GM23338 (cell line): ENCODE results near the gene DEPDC5. TPM values are rescaled to one million over a fixed set of nuclear protein-coding genes. Genes with fewer than 3 reads are reported as not detected.

Experiments used
- ATAC-seq: fragments of 200-7000 bp; cut with Tn5 transposase; 3 replicates; pipeline ENCODE4 v1.9.1; 2020
- DNase-seq: peaks from one replicate; pipeline ENCODE4 v3.0.0-alpha.2; 2015; ENCODE audit warnings: low spot score
- H2AFZ ChIP-seq: fragments of 200-600 bp; sonication (generic); 2 replicates; pipeline ENCODE4 v1.8.0; 2016; ENCODE audit warnings: antibody characterized with exemption, mild to moderate bottlenecking, moderate library complexity
- H3F3A ChIP-seq: fragments of 200-600 bp; sonication (generic); replicated peaks from 2 replicates; pipeline ENCODE4 v1.8.0; 2017; ENCODE audit warnings: antibody characterized with exemption, mixed run types, low read depth
- H3K27ac ChIP-seq: fragments of 200-600 bp; sonication (generic); 2 replicates; pipeline ENCODE4 v1.6.1; 2016; ENCODE audit warnings: low read depth
- H3K27me3 ChIP-seq: fragments of 200-600 bp; sonication (generic); 2 replicates; pipeline ENCODE4 v1.8.0; 2016; ENCODE audit warnings: mild to moderate bottlenecking, mixed run types, moderate library complexity; ENCODE audit not compliant: insufficient read depth
- H3K36me3 ChIP-seq: fragments of 200-600 bp; sonication (generic); 2 replicates; pipeline ENCODE4 v1.8.0; 2016; ENCODE audit warnings: mild to moderate bottlenecking; ENCODE audit not compliant: insufficient read depth
- H3K4me1 ChIP-seq: fragments of 200-600 bp; sonication (generic); 2 replicates; pipeline ENCODE4 v1.8.0; 2016; ENCODE audit warnings: mild to moderate bottlenecking, moderate library complexity; ENCODE audit not compliant: insufficient read depth
- H3K4me2 ChIP-seq: fragments of 200-600 bp; sonication (generic); 2 replicates; pipeline ENCODE4 v1.7.1; 2017; ENCODE audit warnings: mixed run types
- H3K4me3 ChIP-seq: fragments of 200-600 bp; sonication (generic); 2 replicates; pipeline ENCODE4 v1.6.1; 2016; ENCODE audit warnings: mixed run types
- H3K79me2 ChIP-seq: fragments of 200-600 bp; sonication (generic); replicated peaks from 2 replicates; pipeline ENCODE4 v1.8.0; 2017; ENCODE audit warnings: mild to moderate bottlenecking; ENCODE audit not compliant: insufficient read depth
- H3K9me2 ChIP-seq: fragments of 200-600 bp; sonication (generic); 2 replicates; pipeline ENCODE4 v1.8.0; 2017; ENCODE audit not compliant: insufficient read depth
- H4K20me1 ChIP-seq: fragments of 200-600 bp; sonication (generic); replicated peaks from 2 replicates; pipeline ENCODE4 v1.8.0; 2017; ENCODE audit warnings: mild to moderate bottlenecking; ENCODE audit not compliant: insufficient read depth
- H3K27ac Mint-ChIP-seq: 2 replicates; pipeline ENCODE4 v1.8.0; 2020; ENCODE audit warnings: inconsistent platforms, mild to moderate bottlenecking, moderate library complexity, mixed read lengths
- H3K27me3 Mint-ChIP-seq: 3 replicates; pipeline ENCODE4 v1.8.0; 2022; ENCODE audit warnings: low read depth, mild to moderate bottlenecking, moderate library complexity, mixed read lengths, inconsistent platforms; ENCODE audit not compliant: insufficient read depth, poor library complexity
- H3K36me3 Mint-ChIP-seq: 3 replicates; pipeline ENCODE4 v1.8.0; 2021; ENCODE audit warnings: low read depth, mild to moderate bottlenecking, inconsistent platforms, moderate library complexity, mixed read lengths
- H3K4me1 Mint-ChIP-seq: 3 replicates; pipeline ENCODE4 v1.8.0; 2020; ENCODE audit warnings: mild to moderate bottlenecking, inconsistent platforms, mixed read lengths
- H3K4me3 Mint-ChIP-seq: 3 replicates; pipeline ENCODE4 v1.8.0; 2021; ENCODE audit warnings: moderate library complexity, mild to moderate bottlenecking, inconsistent platforms, mixed read lengths
- H3K9me3 Mint-ChIP-seq: 3 replicates; pipeline ENCODE4 v1.8.0; 2020; ENCODE audit warnings: moderate library complexity, mild to moderate bottlenecking, inconsistent platforms, mixed read lengths
- CREB1 ChIP-seq: fragments of 250-450 bp; sonication (Bioruptor Pico); IDR thresholded peaks from 2 replicates; pipeline ENCODE4 v1.5.0; 2020; ENCODE audit warnings: low read depth, mild to moderate bottlenecking, moderate library complexity
- CTCF ChIP-seq, 2 experiments: fragments of 200-600 bp in 1 of 2; sonication (generic) in 1 of 2; conservative IDR thresholded peaks; 2 replicates each; pipeline versions ENCODE4 v1.5.1 to v1.6.1; 2016 to 2017; ENCODE audit warnings: antibody characterized with exemption in 2 of 2, low read depth in 2 of 2, mild to moderate bottlenecking in 2 of 2, moderate library complexity in 1 of 2
- ETS1 ChIP-seq: IDR thresholded peaks from 2 replicates; pipeline ENCODE4 v1.6.1; 2016; ENCODE audit warnings: antibody characterized with exemption
- EZH2 ChIP-seq: fragments of 200-600 bp; sonication (generic); IDR thresholded peaks from one replicate; pipeline ENCODE4 v1.8.0; 2017; ENCODE audit warnings: antibody characterized with exemption, mild to moderate bottlenecking, low read depth; ENCODE audit not compliant: unreplicated experiment
- EZH2phosphoT487 ChIP-seq: fragments of 200-600 bp; sonication (generic); IDR thresholded peaks from one replicate; pipeline ENCODE4 v1.8.1; 2018; ENCODE audit warnings: antibody characterized with exemption; ENCODE audit not compliant: unreplicated experiment
- JUNB ChIP-seq: IDR thresholded peaks from one replicate; pipeline ENCODE4 v1.6.1; 2016; ENCODE audit warnings: antibody characterized with exemption; ENCODE audit not compliant: unreplicated experiment
- POLR2AphosphoS5 ChIP-seq: IDR thresholded peaks from 2 replicates; pipeline ENCODE4 v1.6.1; 2016; ENCODE audit warnings: antibody characterized with exemption, low read depth
- REST ChIP-seq: IDR thresholded peaks from one replicate; pipeline ENCODE4 v1.6.1; 2018; ENCODE audit warnings: antibody characterized with exemption; ENCODE audit not compliant: unreplicated experiment
- STAT1 ChIP-seq: IDR thresholded peaks from one replicate; pipeline ENCODE4 v1.6.1; 2016; ENCODE audit warnings: antibody characterized with exemption; ENCODE audit not compliant: unreplicated experiment
- ZNF114 ChIP-seq: fragments of 250-450 bp; sonication (Bioruptor Pico); IDR thresholded peaks from 2 replicates; pipeline ENCODE4 v1.5.0; 2020; ENCODE audit warnings: mild to moderate bottlenecking, moderate library complexity
- ZNF331 ChIP-seq: fragments of 250-450 bp; sonication (Bioruptor Pico); IDR thresholded peaks from 2 replicates; pipeline ENCODE4 v1.5.0; 2020; ENCODE audit warnings: low read depth, mild to moderate bottlenecking, moderate library complexity
- polyA plus RNA-seq: library from polyadenylated mRNA; unstranded; fragments of >200 nt; fragmentation: Nextera tagmentation; extraction: Ambion mirVana; gene quantifications from 2 replicates; pipeline ENCODE4 v1.2.1, GENCODE V29; 2016
- total RNA-seq: library from RNA; depleted of rRNA; stranded (reverse); fragments of >200 nt; shearing (Covaris generic); gene quantifications from 2 replicates; pipeline ENCODE4 v1.2.3, GENCODE V29; 2014

DEPDC5 gene
- total and polyA plus RNA-seq, 2 experiments from 2014 or later: 18.7 to 19.7 TPM

GRCh38 chr22:31773416-31773815 is 19.6 kb downstream of the DEPDC5 start (continued):
- no peak for TF ChIP-seq REST
- TF ChIP-seq STAT1: no peak
- no peak for TF ChIP-seq ETS1
- no peak for TF ChIP-seq POLR2AphosphoS5
- no peak for TF ChIP-seq CREB1 (CRISPR knock-in tag)
- TF ChIP-seq ZNF114 (CRISPR knock-in tag): no peak
- TF ChIP-seq EZH2phosphoT487: no peak
- TF ChIP-seq CTCF (conservative IDR thresholded peaks at IDR 0.05; ENCODE audit: low read depth in 2 of 2): no peak

GRCh38 chr22:31776231-31776630 is 22.4 kb downstream of the DEPDC5 start:
- no peaks in the 10 kb centered on the region for H3K9me2 ChIP-seq
- no peaks in the 10 kb centered on the region for H3K4me1 ChIP-seq
- Mint-ChIP-seq H3K27me3 (no peaks in the 10 kb centered on the region), H3K4me3 (no peak overlapping the region), H3K27ac (no peak overlapping the region), H3K4me1 (no peaks in the 10 kb centered on the region), H3K9me3 (no peaks in the 10 kb centered on the region), H3K36me3 (peaks cover 13% of the 10 kb centered on the region)
- no peak for ATAC-seq
- H2AFZ ChIP-seq: no peak overlapping the region
- no peak for DNase-seq
- H3K4me2 ChIP-seq: no peak overlapping the region
- H3F3A ChIP-seq: no peaks in the 10 kb centered on the region
- no peaks in the 10 kb centered on the region for H3K79me2 ChIP-seq
- H3K27me3 ChIP-seq: no peaks in the 10 kb centered on the region
- peaks cover 12% of the 10 kb centered on the region; the same call in 1 of the 2 replicates for H3K36me3 ChIP-seq
- no peak overlapping the region for H3K4me3 ChIP-seq
- no peak overlapping the region for H3K27ac ChIP-seq
- H4K20me1 ChIP-seq: no peaks in the 10 kb centered on the region
- TF ChIP-seq POLR2AphosphoS5: no peak
- TF ChIP-seq EZH2: no peak
- no peak for TF ChIP-seq REST
- TF ChIP-seq EZH2phosphoT487: no peak
- no peak for TF ChIP-seq ZNF331
- TF ChIP-seq JUNB: no peak
- TF ChIP-seq CTCF (conservative IDR thresholded peaks at IDR 0.05; ENCODE audit: low read depth in 2 of 2): no peak
- no peak for TF ChIP-seq CREB1 (CRISPR knock-in tag)
